HG03575 (cell line): ENCODE data around the gene ELF4.

Experiments
- ATAC-seq: cut with Tn5 transposase; IDR thresholded peaks from one replicate; pipeline ENCODE4 v1.9.1; 2021; ENCODE audit not compliant: unreplicated experiment, insufficient number of reproducible peaks, low FRiP score; ENCODE audit errors: extremely low read depth

ELF4 gene

DNA sequence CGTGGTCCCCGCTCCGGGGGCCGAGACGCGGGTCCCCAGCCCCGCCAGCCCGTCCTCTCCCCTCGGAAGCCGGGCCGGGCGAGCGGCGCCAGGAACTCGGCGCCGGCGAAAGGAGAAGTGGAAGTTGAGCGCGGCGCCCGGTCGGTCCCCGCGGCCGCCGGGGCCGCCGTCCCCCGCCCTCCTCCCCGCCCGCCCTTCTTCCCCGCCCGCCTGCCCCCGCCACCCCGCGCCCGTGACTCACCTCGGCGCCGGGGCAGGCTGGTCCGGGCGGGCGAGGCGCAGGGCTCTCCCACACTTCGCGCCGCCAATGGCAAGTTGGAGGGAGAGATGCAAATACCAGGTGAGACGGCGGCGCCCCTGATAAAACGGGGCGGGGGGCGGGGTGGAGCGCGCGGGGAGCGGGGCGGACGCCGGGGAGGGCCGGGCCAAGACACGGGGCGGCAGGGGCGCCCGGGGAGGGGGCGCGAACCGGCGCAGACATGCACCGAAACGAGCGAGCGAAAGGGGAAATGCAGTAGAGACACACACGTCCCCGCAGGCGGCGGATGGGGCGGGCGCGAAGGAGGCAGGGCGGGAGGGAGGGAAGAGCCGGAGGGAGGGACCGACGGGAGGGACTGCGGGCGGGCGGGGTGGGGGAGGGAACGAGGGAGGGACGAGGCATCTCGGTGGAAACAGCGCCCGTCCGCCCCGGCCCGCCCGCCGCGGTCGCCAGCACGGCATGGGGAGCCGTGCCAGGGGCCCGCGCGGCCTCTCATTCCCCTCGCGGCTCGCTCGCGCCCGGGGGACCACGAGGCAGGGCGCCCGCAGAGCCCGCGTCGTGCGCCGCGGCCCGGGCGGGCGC lies at the start of gene ELF4:
TSS of gene ELF4 (minus strand) at position 119 of the 841 bp plus-strand sequence. CDS start 29,167 bp downstream, outside the sequence.
- no peak for ATAC-seq

DNA sequence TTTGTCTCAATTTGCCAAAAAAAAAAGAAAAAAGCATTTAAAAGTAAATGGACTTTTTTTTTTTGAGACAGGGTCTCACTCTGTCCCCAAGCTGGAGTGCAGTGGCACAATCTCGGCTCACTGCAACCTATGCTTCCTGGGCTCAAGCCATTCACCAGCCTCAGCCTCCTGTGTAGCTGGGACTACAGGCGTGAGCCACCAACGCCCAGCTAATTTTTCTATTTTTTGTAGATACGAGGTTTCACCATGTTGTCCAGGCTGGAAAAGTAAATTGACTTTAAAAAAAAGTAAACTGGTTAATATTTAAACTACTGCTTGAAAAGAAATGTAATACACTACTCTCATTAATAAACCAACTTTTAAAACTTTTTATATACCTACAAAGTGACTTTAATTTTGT lies 49.5 kb upstream of the ELF4 start:
- no peak for ATAC-seq

DNA sequence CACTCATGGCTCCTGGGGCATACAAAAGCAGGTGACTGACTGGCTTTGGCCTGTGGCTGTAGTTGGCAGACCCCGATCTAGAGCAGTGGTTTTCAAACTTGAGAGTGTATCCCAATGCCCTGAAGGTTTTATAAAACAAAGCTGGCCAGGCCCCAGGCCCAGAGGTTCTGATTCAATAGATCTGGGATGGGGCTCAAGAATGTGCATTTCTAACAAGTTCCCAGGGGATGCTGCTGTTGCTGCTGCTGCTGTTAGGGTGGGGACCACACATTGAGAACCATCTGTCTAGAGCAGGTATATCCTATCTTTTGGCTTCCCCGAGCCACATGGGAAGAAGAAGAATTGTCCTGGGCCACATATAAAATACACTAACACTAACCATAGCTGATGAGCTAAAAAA lies 48.0 kb upstream of the ELF4 start:
- no peak for ATAC-seq

DNA sequence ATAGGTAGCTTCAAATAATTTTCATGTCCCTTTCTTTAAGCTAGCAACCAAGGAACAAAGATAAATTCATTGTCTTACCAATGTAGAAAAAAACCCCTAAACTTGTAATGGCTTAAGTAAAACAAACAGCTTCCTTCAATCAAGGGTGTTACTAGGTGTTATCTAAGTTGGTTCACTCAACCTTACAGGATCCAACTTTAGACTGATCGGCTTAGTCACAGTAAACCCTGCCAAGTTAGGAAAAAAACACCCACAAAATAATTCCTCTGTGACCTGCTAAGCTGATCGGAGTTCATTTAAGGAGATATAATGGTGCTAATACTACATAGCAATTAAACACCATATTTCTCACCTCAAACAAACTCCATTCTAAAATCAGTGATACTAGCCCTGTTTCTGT lies 45.3 kb upstream of the ELF4 start:
- ATAC-seq: no peak

DNA sequence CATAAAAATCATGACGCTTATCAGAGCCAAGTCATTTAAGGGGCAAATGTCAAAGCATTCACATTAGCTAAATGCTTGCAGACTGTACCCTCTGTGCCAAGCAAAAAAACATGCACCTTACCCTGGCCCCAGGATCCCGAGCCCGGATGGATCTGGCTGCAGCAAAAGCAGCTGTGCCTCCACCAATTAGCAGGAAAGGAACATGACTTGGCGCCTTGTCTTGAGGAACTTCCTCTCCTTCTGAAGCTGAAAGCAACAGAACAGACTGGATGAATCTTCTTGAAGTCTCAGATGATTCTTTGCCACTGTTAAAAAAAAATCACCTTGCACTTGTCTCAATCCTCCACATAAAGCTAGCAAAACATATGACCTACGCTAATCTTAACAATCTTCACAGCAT lies 37.3 kb upstream of the ELF4 start:
- ATAC-seq: no peak

DNA sequence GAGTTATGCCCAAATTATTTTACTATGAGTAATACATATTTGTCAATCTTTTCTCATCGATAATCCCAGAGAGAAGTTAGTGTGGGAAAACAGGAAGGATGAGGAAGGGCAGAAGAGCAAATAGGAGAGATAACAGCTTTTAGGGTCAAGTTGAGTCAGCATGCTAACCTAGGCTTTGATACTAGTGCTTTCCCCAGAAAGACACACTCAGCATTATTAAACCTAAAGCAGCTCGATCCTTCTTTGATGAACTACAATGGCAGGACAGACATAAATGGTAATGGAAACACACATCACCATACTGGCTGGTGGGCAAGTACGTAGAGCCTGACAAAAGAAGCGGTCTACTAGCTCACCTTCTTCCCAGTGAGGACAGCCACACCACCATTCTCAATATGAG lies 34.8 kb upstream of the ELF4 start:
- no peak for ATAC-seq

DNA sequence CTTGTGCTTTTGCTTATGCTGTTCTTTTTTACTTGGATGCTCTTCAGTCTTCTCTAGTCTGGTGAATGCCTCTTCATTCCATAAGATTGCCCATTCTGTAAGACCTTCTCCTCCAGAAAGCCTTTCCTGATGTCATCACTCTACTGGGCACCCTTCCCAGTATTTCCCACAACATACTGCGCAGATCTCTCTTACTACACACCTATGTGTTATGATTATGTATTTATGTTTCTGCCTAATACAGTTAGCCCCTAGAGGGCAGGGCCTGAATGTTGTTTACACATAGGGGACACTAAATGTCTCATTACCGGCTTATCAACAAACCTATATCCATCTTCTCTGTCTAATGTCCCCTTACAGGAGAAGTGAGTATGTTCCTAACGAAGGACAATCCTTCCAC lies 34.2 kb upstream of the ELF4 start:
- no peak for ATAC-seq

DNA sequence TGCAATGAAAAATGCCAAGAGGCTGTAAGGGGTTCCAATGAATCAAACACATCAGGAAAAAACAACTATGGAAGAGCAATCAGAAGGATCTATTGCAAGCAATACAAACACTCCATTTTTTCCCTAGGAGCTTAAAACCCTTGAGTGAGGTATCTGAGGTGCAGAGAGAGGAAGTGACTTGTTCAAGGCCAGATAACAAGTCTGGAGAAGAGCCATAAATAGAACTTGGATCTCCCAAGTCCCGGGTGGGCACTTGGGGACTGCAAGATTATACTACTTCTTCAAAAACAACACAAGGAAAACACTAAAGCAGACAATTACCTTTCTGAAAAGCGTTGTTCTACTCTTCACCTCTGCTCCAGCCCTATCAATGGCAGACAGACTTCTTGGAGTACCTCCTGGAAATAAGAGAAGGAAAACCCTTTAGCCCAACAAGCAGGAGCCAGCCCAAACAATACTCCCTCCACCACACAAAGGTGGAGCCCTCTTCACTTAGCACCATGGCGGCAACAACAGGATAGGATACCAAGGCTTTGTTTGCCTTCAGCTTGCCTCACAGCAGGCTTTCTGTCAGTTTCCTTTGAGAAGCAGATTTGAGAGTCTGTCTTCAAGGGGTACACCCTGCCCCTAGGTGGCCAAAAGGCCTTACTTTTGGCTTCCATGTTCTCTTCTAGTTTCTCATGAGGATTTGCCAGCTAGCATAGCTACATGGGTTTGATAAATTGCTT lies 29.3 kb upstream of the ELF4 start:
- no peak for ATAC-seq

DNA sequence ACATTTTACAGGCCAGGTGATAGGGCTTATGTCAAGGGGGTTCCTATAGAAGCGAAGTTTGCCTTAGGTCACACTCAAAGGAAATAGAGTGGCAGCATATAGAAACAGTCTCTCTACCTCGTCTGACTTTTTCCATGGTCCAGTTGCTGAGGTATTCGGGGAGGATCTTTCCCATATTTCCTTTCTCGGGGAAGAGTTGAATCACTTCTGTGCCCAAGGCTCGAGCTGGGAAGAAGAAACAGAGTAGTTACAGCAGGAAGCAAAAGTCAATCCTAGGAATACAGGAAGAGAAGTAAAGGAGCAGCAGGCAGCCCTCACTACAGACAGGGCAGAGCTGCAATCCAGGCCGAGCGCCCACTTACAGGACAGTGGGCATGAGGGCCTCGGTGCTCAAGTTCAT lies 26.7 kb upstream of the ELF4 start:
- no peak for ATAC-seq

DNA sequence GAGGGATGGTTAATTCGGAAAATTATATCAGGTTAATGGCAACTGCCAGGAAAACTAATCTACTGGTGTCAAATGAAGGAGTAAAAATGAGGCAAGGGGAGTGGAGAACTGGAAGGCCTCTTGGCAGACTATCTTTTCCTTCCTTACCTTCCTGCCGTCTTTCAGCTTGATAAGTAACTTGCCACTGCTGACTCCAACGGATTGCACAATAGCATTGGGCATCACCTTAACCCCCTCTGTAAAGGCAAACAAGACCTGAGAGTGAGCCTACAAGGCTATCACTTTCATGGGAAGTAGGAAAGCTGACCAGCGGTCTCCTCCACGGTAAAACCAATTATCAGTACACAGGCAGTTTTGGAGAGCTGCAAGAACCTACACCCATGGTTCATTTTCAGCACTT lies 26.2 kb upstream of the ELF4 start:
- ATAC-seq: no peak

DNA sequence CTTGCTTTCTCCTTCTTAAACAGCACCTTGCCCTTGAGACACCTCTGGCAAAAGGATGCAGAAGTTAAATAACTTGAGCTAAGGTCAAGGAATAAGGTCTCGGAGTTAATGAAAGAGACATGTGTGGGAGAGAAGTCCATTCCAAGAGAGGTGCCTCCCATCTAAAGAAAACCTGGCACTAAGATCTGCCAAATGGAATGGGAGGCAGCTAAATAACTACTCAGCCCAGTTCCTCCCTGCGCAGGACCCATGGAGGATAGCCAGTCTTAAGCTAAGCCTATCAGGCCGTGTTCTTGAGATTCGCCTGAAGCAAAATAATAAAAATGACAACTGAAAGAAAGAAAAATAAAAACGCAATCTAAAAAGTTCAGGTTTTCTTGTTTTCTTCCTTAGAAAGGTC lies 20.7 kb upstream of the ELF4 start:
- no peak for ATAC-seq

DNA sequence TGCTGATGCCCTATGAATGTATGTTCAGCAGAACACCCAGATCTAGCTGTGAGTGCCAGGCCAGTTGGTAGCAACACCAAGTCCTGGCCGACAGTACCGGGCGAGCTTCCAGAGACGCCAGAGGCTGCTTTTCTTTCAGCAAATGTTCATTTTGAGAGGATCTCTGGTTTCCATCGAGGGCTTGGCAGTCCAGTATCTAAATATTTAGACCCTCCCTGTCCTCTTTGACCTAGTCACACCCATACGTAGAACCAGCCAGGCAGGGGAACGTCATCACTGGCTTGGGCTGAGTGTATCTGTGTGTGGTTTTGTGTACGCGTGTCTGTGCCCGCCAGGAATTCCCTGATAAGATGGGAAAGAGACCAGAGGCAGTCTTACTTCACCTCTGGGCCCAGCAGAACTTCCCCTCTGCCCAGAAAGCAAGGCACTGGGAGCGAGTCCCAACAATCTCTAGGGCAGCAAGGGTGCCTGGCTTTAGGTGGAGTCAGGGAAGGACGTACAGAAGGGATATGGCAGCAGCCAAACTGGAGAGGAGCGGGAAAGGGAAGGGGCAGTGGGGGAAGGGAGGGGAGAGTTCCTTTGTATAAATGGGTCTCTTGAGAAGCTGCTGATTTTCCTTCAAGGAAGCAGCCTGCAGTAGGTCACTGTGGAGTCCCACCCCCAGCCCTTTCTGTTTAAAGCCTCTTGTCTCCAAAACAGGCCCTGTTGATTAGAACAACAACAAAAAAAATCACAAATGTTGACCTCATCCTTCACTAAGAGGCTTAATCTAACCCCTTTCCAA lies 15.0 kb upstream of the ELF4 start:
- ATAC-seq: no peak

DNA sequence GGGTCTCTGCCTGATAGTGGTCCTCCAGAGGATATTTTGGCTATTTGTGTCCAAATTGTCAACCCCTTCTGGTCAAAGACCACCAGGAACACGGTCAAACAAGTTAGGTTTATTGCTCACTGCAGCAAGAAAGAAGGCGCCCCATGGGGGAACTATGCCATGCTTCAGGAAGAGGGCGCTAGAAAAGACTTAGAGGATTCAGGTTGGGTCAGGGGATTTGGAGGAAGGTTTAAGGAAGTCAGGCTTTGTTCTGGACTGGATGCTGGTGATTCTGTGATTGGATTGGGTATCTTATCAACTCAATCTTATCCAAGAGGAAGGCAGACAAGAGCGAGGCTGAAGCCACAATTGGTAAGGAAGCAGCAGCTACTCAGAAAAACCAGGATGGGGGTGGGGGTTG lies 14.3 kb upstream of the ELF4 start:
- no peak for ATAC-seq

DNA sequence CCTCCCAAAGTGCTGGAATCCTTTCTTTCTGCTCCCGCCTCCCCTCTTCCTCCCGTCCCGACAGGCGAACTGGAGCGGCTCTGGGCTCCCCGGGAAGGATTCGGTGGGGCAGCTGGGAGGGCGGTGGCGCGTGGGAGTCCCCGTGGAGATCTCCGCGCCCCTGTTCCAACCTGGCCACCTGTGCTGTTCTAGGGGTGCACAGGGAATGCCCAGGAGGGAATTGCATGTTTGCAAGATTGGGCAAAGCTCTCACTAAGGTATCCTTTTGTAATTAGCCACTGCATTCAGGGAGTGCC lies 11.2 kb upstream of the ELF4 start:
- ATAC-seq: no peak

DNA sequence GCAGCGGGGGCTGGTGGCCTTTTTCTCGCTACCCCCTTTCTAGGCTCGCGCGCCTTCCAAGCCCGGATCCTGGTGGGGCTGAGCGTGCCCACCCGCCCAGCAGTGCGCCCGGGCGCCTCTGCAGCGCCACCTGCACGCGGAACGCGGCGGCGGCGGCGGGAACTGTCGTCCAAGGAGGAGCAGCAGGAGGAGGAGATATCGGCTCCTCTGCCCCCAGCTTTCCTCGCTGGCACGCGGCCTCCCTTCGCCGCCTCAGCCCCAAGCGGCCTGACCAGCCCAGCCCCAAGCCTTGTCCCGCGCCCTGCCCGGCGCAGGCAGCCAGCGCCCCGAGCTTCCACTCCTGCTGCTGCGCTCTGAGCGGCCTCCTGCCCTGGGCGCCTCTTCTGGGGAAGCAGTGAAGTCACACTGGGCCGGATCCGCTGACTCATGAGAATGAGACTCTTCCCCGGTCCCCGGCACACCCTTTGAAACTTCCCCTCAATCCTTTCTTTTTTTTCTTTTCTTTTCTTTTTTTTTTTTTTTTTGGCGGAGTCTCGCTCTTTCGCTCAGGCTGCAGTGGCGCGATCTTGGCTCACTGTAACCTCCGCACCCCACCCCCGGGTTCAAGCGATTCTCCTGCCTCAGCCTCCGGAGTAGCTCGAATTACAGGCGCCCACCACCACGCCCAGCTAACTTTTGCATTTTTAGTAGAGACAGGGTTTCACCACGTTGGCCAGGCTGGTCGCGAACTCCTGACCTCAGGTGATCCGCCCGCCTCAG lies 10.6 kb upstream of the ELF4 start:
- ATAC-seq: no peak

DNA sequence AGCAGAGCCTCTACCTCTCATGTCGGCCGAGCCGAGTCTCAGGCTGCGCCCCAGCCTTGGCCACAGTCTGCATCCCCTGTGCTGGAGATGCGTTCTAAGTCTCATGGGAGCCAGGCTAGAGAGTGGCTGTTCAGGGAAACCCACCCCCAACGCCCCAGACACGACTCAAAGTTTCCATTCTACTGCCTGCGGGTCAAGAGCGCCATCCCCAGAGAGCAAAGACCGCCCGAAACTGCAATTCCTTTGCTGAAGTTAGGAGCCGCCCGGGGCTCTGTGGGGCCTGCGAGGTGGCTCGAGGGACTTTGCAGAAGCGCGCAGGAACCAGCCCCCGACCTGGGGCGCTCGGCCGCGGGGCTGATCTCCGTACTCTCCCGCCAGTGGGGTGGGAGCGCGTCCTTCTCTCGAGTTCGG lies 10.0 kb upstream of the ELF4 start:
- no peak for ATAC-seq

DNA sequence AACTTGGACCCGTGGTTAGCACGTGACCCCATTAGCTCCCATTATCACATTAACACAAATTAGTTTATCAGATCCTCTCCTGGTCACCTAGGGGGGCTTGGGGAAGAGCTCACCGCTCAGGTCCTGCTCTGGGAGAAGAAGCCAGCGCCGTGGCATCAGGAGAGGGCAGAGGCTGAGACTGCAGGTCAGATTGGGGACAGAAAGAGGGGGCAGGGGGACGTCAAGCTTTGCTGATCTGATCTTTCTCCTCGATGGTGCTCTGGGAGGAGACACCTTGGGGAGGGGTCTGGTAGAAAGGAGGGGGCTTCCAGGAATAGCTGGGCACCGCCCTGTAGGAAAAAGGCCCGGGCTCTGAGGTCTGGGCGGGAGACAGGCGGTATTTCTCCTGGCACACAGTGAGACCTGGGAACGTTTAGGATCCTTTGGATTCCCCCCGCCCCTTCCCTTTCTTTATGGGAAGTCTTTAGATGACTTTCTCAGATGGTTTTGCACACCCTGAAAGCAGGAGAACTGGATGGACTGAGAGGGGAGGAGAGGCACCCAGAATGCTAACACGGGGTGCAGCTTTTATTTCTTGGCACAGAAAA lies 9.1 kb upstream of the ELF4 start:
- no peak for ATAC-seq

DNA sequence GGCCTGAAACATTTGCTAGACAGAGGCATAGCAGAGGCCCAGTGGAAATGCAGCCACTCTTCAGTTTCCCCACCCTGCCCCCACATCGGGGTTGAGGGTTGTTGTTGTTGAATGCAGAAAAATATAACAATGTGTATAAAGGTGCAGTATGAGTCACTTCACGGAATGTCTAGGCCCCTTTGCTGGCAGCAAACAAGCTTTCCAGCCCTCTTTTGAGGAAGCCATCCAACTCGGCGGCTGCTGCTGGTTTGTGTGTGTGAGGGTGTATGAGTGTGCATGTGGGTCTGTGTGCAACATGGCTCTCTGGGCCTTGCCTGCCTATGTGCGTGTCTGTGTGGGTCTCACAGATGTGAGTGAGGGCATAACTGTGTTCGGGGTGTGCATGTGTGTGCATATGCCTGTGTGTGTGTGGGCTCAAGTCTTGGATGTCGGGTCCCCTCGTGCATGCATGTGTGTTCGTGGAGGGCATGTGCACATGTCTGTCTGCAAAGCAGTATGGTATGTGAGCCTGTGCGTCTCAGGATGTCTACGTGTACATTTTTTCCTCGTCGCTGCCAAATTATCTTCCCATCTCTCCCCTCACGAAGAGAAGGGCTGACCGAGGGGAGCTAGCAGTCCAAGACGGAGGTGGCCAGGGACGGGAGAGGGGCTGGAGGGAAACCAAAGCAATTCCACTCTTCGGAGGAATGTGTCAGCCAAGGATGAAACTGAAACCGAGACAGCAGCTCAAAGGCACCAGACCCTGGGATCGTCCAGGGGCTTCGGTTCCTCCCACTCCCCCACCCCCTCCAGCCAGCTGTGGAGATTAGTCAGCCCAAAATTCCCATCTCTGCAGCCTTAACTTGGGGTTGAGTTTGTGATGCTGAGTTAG lies 8.4 kb upstream of the ELF4 start:
- no peak for ATAC-seq
